WI38 (cell line): ENCODE results near the gene HGF.

Source experiments
- H3K4me3 ChIP-seq: 2 replicates; pipeline ENCODE4 v1.5.1; 2011; ENCODE audit warnings: low read depth, mild to moderate bottlenecking, control low read depth, low read length
- TF ChIP-seq, protein P1 (sequence below): IDR thresholded peaks from 2 replicates; pipeline ENCODE4 v1.5.1; 2012; ENCODE audit warnings: low read depth, mild to moderate bottlenecking, control low read depth, low read length

The HGF gene

GRCh38 chr7:81665236-81665635, 104.6 kb downstream of the HGF start:
- H3K4me3 ChIP-seq, result no peak overlapping the region
- TF ChIP-seq, protein P1, sequence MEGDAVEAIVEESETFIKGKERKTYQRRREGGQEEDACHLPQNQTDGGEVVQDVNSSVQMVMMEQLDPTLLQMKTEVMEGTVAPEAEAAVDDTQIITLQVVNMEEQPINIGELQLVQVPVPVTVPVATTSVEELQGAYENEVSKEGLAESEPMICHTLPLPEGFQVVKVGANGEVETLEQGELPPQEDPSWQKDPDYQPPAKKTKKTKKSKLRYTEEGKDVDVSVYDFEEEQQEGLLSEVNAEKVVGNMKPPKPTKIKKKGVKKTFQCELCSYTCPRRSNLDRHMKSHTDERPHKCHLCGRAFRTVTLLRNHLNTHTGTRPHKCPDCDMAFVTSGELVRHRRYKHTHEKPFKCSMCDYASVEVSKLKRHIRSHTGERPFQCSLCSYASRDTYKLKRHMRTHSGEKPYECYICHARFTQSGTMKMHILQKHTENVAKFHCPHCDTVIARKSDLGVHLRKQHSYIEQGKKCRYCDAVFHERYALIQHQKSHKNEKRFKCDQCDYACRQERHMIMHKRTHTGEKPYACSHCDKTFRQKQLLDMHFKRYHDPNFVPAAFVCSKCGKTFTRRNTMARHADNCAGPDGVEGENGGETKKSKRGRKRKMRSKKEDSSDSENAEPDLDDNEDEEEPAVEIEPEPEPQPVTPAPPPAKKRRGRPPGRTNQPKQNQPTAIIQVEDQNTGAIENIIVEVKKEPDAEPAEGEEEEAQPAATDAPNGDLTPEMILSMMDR, result no peak

- TF ChIP-seq, protein P1, result no peak
- H3K4me3 ChIP-seq, result no peak overlapping the region
Observed at GRCh38 chr7:81664304-81664703, 105.5 kb downstream of the HGF start.

GRCh38 chr7:81662531-81662930, 107.3 kb downstream of the HGF start:
- TF ChIP-seq, protein P1, result no peak

GRCh38 chr7:81659697-81660395, 110.0 kb downstream of the HGF start:
- H3K4me3 ChIP-seq, result no peak overlapping the region
- TF ChIP-seq, protein P1, result no peak

More at GRCh38 chr7:81662531-81662930, 107.3 kb downstream of the HGF start:
- H3K4me3 ChIP-seq, result no peak overlapping the region

- no peak overlapping the region for H3K4me3 ChIP-seq
- TF ChIP-seq, protein P1, result no peak
Observed at GRCh38 chr7:81657551-81657950, 112.3 kb downstream of the HGF start.

DNA sequence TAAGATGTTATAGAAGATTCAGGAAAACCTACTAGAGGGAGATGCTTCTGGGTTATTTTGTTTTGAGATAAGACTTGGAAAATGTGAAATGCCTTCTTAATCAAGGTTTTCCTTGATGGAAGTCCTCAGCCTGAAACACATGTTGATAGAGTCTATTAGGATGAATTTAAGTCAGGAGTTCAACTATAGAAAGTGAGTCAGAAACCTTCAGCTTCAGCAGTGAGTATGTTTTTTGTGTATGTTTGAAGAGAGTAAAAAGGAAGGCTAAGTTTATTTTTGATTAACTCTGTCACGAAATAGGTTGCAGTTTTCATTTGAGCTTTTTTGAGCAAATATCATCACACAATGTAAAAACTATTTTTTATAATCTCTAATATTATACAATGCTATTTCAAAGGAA, 114.6 kb downstream of the HGF start:
- TF ChIP-seq, protein P1, result no peak
- no peak overlapping the region for H3K4me3 ChIP-seq

DNA sequence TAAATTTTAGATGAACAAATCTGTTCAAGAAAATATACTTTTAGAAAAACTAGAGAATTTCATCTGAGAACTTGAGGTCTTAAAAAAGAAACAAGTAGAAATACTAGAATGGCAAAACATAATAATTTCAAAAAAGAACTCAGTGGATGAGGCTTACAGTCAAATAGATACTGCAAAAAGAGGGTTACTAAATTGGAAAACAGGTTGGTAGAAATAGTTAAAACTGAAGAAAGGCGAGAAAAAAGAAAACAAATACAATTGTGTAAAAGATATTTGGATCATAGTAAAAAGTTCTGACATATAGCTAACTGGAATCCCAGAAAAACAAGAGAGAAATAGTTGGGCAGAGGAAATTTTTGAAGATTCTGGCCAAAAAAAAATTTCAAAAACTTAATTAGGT, 117.6 kb downstream of the HGF start:
- TF ChIP-seq, protein P1, result no peak
- H3K4me3 ChIP-seq, result no peak overlapping the region
